Epidermal melanocyte (primary cell): ENCODE results near the gene PLCH2.
A peak's percentile ranks its signal among the peaks of the same experiment; 100 is the strongest.
"Not testable (repeated sequence)": the region's sequence is repeated elsewhere in the genome, so short reads cannot be mapped to it uniquely, and the experiment has no call there.

ENCODE experiments used
- DNase-seq: peaks from one replicate; pipeline ENCODE4 v3.0.0; 2011; ENCODE audit warnings: low spot score; ENCODE audit not compliant: insufficient read length

Gene PLCH2

GRCh38 chr1:2542246-2542915, 66.3 kb downstream of the PLCH2 start:
- DNase-seq: no peak

- DNase-seq: no peak
These were observed 67.5 kb downstream of the PLCH2 start for GRCh38 chr1:2543543-2544092.

DNA sequence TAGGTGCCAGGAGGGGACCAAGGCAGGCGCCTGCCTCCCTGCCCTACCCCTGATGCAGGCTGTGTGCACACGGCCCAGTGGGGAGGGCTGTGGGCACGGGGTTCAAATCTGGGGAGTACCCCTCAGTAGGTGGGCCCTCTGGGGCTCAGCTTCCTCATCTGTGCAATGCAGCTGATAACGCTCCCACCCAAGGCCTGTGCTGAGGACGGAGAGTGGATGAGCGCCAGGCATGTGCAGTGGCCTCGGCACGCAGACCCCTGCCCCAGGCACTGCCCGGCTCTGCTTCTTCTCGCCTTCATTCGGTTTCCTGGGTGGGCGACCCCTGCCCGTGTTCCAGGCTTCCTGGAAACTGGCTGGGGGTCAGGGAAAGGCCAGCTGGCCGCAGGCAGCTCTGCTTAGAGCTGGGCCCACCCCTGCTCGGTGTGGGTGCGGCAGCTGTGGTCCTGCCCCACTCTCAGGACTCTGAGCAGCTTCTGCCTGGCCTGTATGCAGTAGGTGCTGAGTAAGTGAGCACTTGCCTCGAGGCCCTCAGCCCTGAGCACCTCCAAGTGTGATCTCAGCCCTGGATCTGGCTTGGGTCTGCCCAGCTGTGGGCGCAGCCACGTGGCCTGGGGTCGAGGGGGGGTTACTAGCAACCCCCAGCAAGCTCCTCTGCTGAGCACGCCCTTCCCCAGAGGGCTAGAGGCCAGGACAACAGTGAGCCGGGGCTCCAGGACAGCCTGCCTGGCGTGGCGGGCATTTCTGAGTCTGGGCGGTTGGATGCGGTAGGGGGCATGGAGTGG, 68.2 kb downstream of the PLCH2 start:
- DNase-seq: no peak

DNA sequence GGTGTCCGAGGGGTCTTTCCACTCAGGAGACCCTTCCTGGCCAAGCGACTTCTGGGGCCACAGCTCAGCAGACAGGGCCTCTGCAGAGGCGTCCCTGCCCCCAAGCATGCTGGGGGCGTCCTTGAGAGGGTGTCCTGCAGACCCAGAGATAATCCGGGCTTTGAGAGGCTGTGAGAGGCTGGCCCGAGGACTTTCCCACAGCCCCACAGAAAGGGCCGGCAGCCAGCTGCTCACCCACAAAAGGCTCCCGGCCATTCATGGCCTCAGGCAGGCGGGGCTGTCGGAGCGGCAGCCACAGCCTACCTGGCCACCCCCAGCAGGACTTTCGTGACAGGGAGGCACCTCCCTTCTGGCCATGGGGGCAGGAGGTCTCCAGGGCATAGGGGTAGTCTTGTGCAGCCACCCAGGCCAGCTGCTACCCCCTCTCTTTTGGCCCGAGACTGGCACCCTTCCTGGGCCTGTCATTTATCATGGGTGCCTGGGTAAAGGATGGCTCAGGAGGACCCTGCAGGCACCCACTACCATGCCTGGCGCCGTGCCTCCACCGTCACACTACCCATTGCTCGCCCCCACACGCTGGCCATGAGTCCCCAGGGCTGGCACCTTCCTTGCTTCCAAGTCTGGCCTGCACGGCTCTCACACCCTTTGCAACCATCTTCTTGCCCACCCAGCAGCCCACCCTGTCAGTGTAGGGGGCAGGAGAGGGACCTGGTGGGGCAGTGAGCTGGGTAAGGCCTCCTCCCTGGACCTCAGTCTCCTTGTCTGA, 69.0 kb downstream of the PLCH2 start:
- DNase-seq: no peak

DNA sequence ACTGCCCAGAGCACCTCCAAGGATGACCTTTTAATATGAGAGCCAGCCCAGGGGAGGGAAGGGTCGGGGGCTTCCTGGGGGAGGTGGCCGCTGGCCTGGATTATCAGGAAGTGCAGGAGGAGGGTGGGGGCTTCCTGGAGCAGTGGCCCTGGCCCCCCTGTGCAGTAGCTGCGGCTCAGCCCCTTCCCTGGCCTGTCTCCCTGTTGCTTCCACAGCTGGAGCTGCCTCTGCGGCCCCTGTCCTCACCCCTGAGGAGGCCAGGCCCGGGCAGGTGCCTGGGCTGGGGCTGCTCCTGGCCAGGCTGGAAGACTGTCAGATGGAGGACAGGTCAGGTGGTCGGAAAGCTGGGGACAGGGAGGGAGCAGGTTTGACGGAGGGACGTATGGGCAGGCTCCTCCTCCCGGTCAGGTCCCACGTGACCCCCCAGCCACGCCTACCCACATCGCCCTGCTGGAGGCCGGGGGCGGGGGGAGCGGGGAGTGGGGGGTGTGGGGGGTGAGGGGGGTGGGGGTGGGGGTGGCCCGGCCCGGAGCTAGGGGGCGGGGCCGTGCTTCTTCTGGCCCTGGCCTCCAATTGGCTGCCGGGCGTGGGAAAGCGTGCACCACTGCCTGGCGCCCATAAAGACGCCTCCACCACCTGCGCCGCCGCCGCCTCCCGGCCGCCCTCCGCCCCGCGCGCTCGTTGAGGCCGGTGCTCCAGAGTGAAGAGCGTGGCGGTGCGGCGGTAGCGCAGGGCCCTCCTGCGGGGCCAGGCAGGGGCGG, 69.8 kb downstream of the PLCH2 start:
- peak; percentile 95 for DNase-seq

DNA sequence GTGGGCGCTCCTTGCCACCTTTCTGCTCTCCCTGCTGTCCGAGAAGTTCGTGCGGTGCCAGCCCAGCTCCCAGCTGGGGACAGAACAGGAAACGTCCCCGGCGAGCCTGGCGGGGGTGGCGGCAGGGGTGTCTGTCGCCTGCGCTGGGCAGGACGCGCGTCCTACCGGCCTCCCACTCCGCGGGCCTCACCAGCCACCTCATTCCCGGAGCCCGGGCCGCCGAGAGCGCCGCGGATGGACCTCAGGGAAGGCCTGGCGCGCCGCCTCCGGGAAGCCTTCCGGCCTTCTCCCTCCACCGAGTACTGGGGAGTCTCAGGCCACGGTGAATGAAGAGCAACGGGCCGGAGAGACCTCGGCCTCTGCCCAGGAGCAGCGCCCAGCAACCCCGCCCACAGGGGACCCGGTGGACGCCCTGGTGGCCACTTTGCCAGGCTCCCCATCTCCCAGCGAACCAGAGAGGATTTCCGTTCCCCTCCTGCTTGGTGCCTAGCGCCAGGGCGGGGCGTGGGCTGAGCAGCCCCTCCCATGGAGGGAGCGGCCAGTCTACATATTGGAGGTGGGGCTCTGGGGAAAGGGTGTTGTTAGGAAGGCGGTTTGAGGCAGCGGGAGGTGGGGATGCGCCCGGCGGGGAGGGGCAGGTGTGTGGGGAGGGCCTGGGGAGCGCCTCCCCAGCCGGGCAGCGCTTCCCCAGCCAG, 70.6 kb downstream of the PLCH2 start:
- DNase-seq: peak; percentile 95

GRCh38 chr1:2547210-2548067, 71.3 kb downstream of the PLCH2 start:
- no peak for DNase-seq

DNA sequence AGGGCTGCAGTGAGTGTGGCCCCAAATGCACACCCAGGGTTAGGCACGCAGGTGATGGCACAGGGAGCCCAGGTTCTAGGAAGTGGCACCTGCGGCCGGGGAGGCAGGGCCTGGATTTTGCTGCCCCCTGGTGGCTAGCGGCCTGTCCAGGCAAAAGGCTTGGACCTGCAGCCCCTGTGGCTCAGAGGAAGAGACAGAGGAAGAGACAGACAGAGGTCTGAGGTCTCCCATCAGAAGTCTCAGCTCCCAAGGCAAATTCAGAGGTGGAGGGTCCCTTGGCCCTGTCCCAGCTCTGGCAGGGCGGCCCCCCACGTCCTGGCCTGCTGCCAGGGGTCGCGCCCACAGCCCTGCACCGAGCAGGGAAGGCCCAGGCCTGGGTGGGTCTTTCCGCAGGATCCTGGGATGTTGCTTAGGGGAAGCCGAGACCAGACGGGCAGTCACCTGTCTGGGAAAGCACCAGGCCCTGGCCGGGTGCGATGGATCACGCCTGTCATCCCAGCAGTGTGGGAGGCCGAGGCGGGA, 72.0 kb downstream of the PLCH2 start:
- peak; percentile 84 for DNase-seq

GRCh38 chr1:2549367-2550029, 73.4 kb downstream of the PLCH2 start:
- not testable (repeated sequence) for DNase-seq

GRCh38 chr1:2550309-2550861, 74.3 kb downstream of the PLCH2 start:
- DNase-seq: not testable (repeated sequence)

DNA sequence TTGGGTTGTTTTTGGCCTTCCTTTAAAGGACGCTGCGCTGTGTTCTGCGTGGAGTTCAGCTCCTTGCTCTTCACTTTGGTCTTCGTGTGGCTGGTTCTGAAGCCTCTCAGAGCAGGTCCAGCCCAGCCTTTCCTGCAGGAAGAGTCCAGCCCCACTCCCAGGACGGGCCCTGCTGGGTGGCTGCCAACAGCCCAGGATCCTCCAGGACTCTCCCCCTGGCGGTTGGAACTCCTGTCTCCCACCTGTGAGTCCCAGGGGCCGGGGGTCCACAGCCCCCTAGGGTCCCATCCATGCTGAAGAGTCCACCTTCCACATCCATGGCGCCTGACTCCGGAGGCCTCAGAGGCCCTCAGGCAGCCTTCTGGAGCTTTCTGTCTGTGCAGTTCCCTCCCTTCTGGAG, 75.5 kb downstream of the PLCH2 start:
- DNase-seq: not testable (repeated sequence)

DNA sequence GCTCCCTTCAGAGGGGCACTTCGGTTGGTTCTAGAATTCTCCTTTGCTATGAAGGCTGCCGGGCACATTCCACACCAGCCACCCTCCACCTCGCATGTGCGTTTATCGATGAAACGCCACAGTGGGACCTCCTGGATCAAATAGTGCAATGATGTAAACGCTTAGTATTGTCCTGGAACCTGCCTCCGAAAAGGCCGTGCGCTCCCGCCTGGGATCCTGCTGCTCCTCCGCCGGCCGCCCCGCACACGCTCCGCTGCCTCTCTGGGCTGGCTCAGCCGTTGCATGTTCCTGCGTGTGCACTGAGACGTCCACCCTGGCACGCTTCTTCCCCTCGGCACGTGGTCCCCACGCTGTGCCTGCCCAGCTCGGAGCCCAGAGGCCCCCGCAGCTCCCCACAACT, 76.1 kb downstream of the PLCH2 start:
- no peak for DNase-seq

- not testable (repeated sequence) for DNase-seq
These were observed 77.0 kb downstream of the PLCH2 start for GRCh38 chr1:2553076-2553475.

DNA sequence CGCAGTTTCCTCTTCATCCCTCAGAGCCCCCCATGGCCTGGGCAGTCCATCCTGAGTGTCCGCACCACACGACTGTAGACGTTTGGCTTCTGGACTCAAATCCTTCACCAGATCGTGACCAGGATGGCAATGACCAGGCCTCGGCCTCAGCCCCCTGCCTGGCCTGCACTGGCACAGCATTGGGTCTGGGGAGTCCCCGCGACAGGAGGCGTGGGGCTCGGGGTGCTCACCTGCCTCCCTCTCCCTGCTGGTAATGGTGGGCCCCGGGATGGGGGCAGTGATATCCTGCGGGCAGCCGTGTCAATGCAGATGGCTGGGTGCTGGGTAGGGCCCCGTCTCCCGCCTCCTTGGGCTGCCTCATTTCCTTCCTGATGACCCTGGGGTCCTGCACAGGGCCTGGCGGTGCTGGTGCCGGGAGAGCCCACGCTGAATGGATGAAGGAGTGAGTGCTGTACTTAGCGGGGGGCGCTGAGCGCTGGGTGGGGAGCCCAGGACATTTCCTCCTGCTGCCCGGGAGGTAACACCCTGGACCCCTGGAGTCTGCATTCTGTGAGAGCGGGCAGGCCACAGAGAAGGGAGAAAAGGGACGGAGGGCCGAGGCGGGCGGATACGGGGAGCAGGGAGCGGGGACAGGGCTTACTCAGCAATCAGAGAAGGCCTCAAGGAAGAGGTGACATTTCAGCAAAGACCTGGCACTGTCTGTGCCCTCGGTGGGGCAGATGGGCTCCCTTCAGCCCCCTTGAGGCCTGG, 78.0 kb downstream of the PLCH2 start:
- DNase-seq: no peak

DNA sequence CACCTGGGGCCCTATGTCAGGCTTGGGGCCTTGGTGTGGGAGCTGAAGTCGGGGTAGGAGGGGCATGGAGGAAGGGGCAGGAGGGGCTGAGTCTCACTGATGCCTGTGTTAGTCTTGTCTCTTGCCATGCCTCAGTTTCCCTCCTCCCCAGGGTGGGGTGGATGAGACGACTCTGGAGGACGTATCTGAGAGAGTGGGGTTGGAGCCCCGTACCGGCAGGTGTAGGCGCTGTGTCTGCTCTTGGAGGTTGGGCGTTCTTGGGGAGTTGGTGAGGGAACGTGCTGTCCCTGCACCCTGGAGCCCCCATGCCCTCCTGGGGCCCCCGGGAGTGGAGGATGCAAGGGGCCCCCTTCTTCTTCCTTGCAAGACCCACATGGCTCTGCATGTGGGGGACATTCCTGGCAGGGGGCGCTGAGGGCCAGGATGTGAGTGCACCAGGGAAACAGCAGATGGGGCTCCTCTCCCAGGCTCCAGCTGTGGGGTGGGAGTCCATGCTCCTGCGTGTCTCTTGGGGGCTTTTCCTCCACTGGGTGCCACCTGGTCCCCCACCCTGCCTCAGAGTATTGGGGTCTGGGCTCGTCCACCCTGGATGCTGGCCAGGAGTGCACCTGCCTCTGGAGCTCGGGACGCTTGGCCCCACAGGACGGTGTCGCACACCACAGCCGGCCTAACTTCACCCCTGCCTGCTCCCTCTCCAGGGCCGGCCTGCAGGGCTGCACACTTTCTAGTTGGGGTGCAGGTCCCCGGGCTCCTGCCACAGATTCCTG, 78.7 kb downstream of the PLCH2 start:
- DNase-seq: no peak
